ENCODE measurements around the gene CRIM1.

DNA sequence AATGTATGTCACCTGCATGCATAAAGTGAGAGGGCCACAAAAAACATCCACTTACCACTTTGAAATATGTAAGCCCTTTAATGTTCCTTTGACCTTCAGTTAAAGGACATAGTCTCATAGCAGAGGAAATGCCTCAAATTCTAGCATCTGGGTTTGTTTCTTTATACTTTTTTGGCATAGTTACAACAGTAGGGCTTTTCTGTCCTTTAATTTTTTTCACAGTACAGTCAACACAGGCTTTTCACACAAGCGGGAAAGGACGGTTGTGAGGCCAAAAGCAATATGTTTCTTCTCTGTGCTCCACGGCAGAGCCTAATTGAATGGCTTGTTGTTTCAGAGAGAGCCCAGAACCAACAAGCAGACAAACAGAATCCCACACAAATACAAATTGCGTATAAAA is 57.6 kb downstream of the CRIM1 start:
- TF ChIP-seq, protein P1, sequence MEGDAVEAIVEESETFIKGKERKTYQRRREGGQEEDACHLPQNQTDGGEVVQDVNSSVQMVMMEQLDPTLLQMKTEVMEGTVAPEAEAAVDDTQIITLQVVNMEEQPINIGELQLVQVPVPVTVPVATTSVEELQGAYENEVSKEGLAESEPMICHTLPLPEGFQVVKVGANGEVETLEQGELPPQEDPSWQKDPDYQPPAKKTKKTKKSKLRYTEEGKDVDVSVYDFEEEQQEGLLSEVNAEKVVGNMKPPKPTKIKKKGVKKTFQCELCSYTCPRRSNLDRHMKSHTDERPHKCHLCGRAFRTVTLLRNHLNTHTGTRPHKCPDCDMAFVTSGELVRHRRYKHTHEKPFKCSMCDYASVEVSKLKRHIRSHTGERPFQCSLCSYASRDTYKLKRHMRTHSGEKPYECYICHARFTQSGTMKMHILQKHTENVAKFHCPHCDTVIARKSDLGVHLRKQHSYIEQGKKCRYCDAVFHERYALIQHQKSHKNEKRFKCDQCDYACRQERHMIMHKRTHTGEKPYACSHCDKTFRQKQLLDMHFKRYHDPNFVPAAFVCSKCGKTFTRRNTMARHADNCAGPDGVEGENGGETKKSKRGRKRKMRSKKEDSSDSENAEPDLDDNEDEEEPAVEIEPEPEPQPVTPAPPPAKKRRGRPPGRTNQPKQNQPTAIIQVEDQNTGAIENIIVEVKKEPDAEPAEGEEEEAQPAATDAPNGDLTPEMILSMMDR (conservative IDR thresholded peaks at IDR 0.05; ENCODE audit: low read depth in 2 of 2): no peak
- TF ChIP-seq CREB1 (CRISPR knock-in tag; IDR thresholded peaks at IDR 0.05; ENCODE audit: low read depth): no peak
- no peak for TF ChIP-seq POLR2AphosphoS5 (IDR thresholded peaks at IDR 0.05; ENCODE audit: low read depth)
- TF ChIP-seq EZH2phosphoT487 (IDR thresholded peaks at IDR 0.05; ENCODE audit: unreplicated experiment): no peak
- TF ChIP-seq, protein P2, sequence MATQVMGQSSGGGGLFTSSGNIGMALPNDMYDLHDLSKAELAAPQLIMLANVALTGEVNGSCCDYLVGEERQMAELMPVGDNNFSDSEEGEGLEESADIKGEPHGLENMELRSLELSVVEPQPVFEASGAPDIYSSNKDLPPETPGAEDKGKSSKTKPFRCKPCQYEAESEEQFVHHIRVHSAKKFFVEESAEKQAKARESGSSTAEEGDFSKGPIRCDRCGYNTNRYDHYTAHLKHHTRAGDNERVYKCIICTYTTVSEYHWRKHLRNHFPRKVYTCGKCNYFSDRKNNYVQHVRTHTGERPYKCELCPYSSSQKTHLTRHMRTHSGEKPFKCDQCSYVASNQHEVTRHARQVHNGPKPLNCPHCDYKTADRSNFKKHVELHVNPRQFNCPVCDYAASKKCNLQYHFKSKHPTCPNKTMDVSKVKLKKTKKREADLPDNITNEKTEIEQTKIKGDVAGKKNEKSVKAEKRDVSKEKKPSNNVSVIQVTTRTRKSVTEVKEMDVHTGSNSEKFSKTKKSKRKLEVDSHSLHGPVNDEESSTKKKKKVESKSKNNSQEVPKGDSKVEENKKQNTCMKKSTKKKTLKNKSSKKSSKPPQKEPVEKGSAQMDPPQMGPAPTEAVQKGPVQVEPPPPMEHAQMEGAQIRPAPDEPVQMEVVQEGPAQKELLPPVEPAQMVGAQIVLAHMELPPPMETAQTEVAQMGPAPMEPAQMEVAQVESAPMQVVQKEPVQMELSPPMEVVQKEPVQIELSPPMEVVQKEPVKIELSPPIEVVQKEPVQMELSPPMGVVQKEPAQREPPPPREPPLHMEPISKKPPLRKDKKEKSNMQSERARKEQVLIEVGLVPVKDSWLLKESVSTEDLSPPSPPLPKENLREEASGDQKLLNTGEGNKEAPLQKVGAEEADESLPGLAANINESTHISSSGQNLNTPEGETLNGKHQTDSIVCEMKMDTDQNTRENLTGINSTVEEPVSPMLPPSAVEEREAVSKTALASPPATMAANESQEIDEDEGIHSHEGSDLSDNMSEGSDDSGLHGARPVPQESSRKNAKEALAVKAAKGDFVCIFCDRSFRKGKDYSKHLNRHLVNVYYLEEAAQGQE (IDR thresholded peaks at IDR 0.05; ENCODE audit: unreplicated experiment): no peak
- no peak for TF ChIP-seq EZH2 (IDR thresholded peaks at IDR 0.05; ENCODE audit: low read depth, unreplicated experiment)
- TF ChIP-seq JUNB (IDR thresholded peaks at IDR 0.05; ENCODE audit: unreplicated experiment): no peak
- no peak for TF ChIP-seq ZNF114 (CRISPR knock-in tag; IDR thresholded peaks at IDR 0.05)
- TF ChIP-seq, protein P3, sequence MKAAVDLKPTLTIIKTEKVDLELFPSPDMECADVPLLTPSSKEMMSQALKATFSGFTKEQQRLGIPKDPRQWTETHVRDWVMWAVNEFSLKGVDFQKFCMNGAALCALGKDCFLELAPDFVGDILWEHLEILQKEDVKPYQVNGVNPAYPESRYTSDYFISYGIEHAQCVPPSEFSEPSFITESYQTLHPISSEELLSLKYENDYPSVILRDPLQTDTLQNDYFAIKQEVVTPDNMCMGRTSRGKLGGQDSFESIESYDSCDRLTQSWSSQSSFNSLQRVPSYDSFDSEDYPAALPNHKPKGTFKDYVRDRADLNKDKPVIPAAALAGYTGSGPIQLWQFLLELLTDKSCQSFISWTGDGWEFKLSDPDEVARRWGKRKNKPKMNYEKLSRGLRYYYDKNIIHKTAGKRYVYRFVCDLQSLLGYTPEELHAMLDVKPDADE (IDR thresholded peaks at IDR 0.05): no peak
- TF ChIP-seq ZNF331 (CRISPR knock-in tag; IDR thresholded peaks at IDR 0.05; ENCODE audit: low read depth): no peak
- TF ChIP-seq NANOG (IDR thresholded peaks at IDR 0.05; ENCODE audit: borderline replicate concordance): no peak
- TF ChIP-seq, protein P4, sequence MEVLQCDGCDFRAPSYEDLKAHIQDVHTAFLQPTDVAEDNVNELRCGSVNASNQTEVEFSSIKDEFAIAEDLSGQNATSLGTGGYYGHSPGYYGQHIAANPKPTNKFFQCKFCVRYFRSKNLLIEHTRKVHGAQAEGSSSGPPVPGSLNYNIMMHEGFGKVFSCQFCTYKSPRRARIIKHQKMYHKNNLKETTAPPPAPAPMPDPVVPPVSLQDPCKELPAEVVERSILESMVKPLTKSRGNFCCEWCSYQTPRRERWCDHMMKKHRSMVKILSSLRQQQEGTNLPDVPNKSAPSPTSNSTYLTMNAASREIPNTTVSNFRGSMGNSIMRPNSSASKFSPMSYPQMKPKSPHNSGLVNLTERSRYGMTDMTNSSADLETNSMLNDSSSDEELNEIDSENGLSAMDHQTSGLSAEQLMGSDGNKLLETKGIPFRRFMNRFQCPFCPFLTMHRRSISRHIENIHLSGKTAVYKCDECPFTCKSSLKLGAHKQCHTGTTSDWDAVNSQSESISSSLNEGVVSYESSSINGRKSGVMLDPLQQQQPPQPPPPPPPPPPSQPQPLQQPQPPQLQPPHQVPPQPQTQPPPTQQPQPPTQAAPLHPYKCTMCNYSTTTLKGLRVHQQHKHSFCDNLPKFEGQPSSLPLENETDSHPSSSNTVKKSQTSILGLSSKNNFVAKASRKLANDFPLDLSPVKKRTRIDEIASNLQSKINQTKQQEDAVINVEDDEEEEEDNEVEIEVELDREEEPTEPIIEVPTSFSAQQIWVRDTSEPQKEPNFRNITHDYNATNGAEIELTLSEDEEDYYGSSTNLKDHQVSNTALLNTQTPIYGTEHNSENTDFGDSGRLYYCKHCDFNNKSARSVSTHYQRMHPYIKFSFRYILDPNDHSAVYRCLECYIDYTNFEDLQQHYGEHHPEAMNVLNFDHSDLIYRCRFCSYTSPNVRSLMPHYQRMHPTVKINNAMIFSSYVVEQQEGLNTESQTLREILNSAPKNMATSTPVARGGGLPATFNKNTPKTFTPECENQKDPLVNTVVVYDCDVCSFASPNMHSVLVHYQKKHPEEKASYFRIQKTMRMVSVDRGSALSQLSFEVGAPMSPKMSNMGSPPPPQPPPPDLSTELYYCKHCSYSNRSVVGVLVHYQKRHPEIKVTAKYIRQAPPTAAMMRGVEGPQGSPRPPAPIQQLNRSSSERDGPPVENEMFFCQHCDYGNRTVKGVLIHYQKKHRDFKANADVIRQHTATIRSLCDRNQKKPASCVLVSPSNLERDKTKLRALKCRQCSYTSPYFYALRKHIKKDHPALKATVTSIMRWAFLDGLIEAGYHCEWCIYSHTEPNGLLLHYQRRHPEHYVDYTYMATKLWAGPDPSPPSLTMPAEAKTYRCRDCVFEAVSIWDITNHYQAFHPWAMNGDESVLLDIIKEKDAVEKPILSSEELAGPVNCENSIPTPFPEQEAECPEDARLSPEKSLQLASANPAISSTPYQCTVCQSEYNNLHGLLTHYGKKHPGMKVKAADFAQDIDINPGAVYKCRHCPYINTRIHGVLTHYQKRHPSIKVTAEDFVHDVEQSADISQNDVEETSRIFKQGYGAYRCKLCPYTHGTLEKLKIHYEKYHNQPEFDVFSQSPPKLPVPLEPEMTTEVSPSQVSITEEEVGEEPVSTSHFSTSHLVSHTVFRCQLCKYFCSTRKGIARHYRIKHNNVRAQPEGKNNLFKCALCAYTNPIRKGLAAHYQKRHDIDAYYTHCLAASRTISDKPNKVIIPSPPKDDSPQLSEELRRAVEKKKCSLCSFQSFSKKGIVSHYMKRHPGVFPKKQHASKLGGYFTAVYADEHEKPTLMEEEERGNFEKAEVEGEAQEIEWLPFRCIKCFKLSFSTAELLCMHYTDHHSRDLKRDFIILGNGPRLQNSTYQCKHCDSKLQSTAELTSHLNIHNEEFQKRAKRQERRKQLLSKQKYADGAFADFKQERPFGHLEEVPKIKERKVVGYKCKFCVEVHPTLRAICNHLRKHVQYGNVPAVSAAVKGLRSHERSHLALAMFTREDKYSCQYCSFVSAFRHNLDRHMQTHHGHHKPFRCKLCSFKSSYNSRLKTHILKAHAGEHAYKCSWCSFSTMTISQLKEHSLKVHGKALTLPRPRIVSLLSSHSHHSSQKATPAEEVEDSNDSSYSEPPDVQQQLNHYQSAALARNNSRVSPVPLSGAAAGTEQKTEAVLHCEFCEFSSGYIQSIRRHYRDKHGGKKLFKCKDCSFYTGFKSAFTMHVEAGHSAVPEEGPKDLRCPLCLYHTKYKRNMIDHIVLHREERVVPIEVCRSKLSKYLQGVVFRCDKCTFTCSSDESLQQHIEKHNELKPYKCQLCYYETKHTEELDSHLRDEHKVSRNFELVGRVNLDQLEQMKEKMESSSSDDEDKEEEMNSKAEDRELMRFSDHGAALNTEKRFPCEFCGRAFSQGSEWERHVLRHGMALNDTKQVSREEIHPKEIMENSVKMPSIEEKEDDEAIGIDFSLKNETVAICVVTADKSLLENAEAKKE (CRISPR knock-in tag; IDR thresholded peaks at IDR 0.05): no peak
- no peak for TF ChIP-seq STAT1 (IDR thresholded peaks at IDR 0.05; ENCODE audit: unreplicated experiment)
